ENCODE measurements around the gene NRDC. TPM values are rescaled to one million over a fixed set of nuclear protein-coding genes. Genes with fewer than 3 reads are reported as not detected.

Gene NRDC
- total and polyA plus RNA-seq, 8 donors: 58.4 to 95.6 (median 79.2) TPM

GRCh38 chr1:51776408-51776807, 102.1 kb downstream of the NRDC start:
- H3K27me3 ChIP-seq: no peaks in the 10 kb centered on the region
- TF ChIP-seq CTCF (IDR thresholded peaks at IDR 0.05) (no peak), EP300 (IDR thresholded peaks at IDR 0.05) (no peak), POLR2AphosphoS5 (IDR thresholded peaks at IDR 0.05) (no peak), POLR2A (IDR thresholded peaks at IDR 0.05) (no peak)
- H3K9me3 ChIP-seq: no peaks in the 10 kb centered on the region
- H3K27ac ChIP-seq: no peak overlapping the region
- H3K4me1 ChIP-seq: no peaks in the 10 kb centered on the region
- intact Hi-C loops (cut with DNase I; ENCODE audit: low total_unique reads): no loop called here
- peaks cover 20 to 97% (median 85%) of the 10 kb centered on the region in 4 donors for H3K36me3 ChIP-seq
- H3K4me3 ChIP-seq: no peak overlapping the region
- no peak for DNase-seq

DNA sequence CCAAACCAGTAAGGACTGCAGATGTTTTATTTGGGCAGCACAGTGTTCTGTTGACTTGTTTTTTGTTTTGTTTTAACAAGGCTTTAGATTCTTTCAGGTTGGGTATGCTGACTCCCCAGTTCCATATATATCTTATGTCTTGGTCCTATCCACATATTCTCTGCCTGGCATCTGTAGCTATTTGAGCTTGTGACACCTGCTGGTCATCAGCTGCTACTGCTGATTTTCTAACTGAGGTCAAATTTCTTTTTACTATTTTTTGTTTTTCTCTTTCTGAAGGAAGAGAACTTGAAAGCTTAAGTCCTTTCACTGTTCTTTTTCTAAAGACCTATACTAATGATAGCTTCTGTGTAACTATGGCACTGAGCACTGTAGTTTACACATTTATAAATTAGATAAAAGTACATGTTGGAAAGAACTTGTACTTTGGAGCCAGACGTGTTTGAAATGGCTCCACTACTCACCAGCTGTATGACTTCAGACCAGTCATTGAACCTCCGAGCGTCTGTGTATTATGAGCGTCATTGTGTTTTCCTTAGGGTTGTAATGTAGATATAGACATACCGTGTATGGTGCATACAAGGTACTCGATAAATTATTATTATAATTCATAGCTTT, 109.4 kb downstream of the NRDC start:
- Histone ChIP-seq H3K4me1 (peaks cover 0 to 19% (median 5%) of the 10 kb centered on the region in 4 donors), H3K27me3 (no peaks in the 10 kb centered on the region), H3K4me3 (no peak overlapping the region), H3K27ac (peak overlapping the region in 1 of 5 donors; percentile 32), H3K9me3 (no peaks in the 10 kb centered on the region), H3K36me3 (peaks cover 23 to 78% (median 74%) of the 10 kb centered on the region in 4 donors)
- peak in 1 of 2 donors; percentile 79 for DNase-seq
- WGBS, 5 donors: 34 to 56% (median 53%) methylated on average over 6 of the region's 6 CpGs
- TF ChIP-seq CTCF (IDR thresholded peaks at IDR 0.05): peak in 5 of 7 experiments; percentile 62 to 80 (median 74)
- no peak for TF ChIP-seq EP300 (IDR thresholded peaks at IDR 0.05)
- peak in 1 of 3 donors; percentile 41 for TF ChIP-seq POLR2AphosphoS5 (IDR thresholded peaks at IDR 0.05)
- TF ChIP-seq POLR2A (IDR thresholded peaks at IDR 0.05): no peak
- intact Hi-C loops (cut with DNase I; ENCODE audit: low total_unique reads): no loop called here

GRCh38 chr1:51761351-51761750, 117.2 kb downstream of the NRDC start:
- H3K4me3 ChIP-seq: no peak overlapping the region
- H3K4me1 ChIP-seq: peaks cover 0 to 7% (median 0%) of the 10 kb centered on the region in 4 donors
- DNase-seq: no peak
- no peak overlapping the region for H3K27ac ChIP-seq
- peaks cover 10 to 43% (median 42%) of the 10 kb centered on the region in 4 donors for H3K36me3 ChIP-seq
- no peaks in the 10 kb centered on the region for H3K27me3 ChIP-seq
- intact Hi-C loops (cut with DNase I; ENCODE audit: low total_unique reads): no loop called here
- TF ChIP-seq POLR2A (IDR thresholded peaks at IDR 0.05) (no peak), POLR2AphosphoS5 (IDR thresholded peaks at IDR 0.05) (no peak)
- WGBS, 5 donors: 93 to 98% (median 97%) methylated on average over 1 of the region's 1 CpG
- H3K9me3 ChIP-seq: no peaks in the 10 kb centered on the region

DNA sequence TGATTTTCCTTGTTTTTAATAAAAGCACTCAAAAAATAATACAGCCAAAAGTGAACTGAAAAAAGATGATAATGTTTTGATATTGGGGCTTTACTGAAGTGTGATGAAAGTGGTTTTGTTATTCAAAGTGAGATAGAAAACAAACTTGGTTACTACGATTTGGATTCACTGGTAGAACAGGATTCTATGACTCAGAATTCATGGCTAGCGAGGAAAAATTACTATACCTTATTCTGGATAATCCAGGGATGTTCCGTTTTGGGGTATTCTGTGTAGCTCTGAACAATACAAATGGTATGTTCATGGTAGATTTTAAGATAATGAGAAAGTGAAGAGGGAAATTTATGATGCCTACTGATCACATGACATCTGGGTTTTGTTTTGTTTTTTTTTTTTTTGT, 117.7 kb downstream of the NRDC start:
- no peak overlapping the region for H3K27ac ChIP-seq
- intact Hi-C loops (cut with DNase I; ENCODE audit: low total_unique reads): no loop called here
- peaks cover 0 to 7% (median 0%) of the 10 kb centered on the region in 4 donors for H3K4me1 ChIP-seq
- no peak for TF ChIP-seq EP300 (IDR thresholded peaks at IDR 0.05)
- no peak for TF ChIP-seq POLR2AphosphoS5 (IDR thresholded peaks at IDR 0.05)
- TF ChIP-seq CTCF (IDR thresholded peaks at IDR 0.05): no peak
- no peak for TF ChIP-seq POLR2A (IDR thresholded peaks at IDR 0.05)
- DNase-seq: no peak
- H3K9me3 ChIP-seq: no peaks in the 10 kb centered on the region
- no peaks in the 10 kb centered on the region for H3K27me3 ChIP-seq
- 82 to 86% (median 84%) methylated on average over 3 of the region's 3 CpGs for WGBS, 5 donors
- H3K36me3 ChIP-seq: peaks cover 6 to 43% (median 42%) of the 10 kb centered on the region in 4 donors
- no peak overlapping the region for H3K4me3 ChIP-seq

DNA sequence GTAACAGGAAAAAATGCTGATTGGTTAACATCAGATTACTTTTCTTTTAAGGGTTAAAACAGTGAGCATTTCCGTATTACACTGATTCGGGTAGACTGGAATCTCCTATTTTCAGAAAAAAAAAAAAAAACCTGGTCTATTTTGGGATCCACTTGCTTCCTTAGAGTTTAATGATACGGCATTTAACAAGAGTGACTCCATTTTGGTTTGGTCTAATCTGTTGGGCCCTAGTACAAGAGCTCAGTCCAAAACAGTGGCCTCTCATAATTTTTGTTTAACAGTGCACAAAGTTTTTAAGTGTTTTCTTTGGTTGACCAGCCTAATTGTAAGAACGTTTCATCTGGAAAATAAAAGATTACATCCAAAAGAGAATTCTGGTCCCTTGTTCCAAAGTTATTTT, 120.2 kb downstream of the NRDC start:
- no peak for DNase-seq
- no peaks in the 10 kb centered on the region for H3K9me3 ChIP-seq
- no peaks in the 10 kb centered on the region for H3K27me3 ChIP-seq
- intact Hi-C loops (cut with DNase I; ENCODE audit: low total_unique reads): no loop called here
- H3K27ac ChIP-seq: no peak overlapping the region
- 81 to 86% (median 84%) methylated on average over 4 of the region's 4 CpGs for WGBS, 5 donors
- no peak for TF ChIP-seq POLR2AphosphoS5 (IDR thresholded peaks at IDR 0.05)
- no peak for TF ChIP-seq CTCF (IDR thresholded peaks at IDR 0.05)
- TF ChIP-seq EP300 (IDR thresholded peaks at IDR 0.05): no peak
- no peak for TF ChIP-seq POLR2A (IDR thresholded peaks at IDR 0.05)
- no peaks in the 10 kb centered on the region for H3K4me1 ChIP-seq
- peaks cover 6 to 49% (median 44%) of the 10 kb centered on the region in 4 donors for H3K36me3 ChIP-seq
- no peak overlapping the region for H3K4me3 ChIP-seq
